ELF-1 (cell line): ENCODE results near the gene LYRM4.
A peak's percentile ranks its signal among the peaks of the same experiment; 100 is the strongest.

Source experiments
- DNase-seq: peaks from one replicate; pipeline ENCODE4 v3.0.0-alpha.2; 2016; ENCODE audit warnings: low read depth, low spot score

LYRM4 gene

GRCh38 chr6:5146398-5146797 is 114.4 kb downstream of the LYRM4 start:
- peak; percentile 64 for DNase-seq

- DNase-seq = peak; percentile 82
These were observed 117.0 kb downstream of the LYRM4 start for GRCh38 chr6:5143634-5144311.

GRCh38 chr6:5142915-5143314 is 117.8 kb downstream of the LYRM4 start:
- DNase-seq = no peak

GRCh38 chr6:5142131-5142530 is 118.6 kb downstream of the LYRM4 start:
- DNase-seq = no peak

- no peak for DNase-seq
These were observed 119.7 kb downstream of the LYRM4 start for GRCh38 chr6:5141046-5141445.

DNA sequence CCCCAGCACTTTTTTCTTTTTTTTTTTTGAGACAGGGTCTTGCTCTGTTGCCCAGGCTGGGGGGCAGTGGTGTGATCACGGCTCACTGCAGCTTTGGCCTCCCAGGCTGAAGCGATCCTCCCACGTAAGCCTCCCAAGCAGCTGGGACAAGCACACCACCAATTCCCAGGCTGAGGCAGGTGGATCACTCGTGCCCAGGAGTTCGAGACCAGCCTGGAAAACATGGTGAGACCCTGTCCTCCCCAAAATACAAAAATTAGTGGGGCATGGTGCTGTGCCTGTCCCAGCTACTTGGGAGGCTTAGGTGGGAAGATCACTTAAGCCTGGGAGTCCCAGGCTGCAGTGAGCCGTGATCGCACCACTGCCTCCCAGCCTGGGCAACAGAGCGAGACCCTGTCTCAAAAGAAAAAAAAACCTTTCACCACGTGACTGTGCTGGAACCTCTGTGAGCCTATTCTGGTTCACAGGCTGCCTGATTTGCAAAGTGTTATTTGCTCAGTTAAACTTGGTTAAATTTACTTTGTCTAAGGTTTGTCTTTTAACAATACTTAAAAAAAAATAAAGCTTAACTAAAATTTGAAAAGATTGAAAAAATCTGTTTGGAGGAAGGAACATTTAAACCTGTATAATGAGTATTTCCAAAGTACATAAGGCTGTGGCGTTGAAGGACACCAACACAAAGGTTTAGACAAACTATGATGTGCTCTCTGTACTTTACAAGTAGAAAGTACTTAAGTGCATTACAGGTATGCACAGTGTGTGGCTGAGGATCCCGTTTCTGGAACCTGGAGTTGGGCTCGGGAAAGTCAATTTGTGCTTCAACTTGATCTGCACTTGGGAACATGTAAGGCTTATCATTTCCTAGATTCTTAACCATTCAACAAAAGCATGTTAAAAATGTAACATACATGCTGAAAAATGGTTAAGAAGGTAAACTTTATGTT is 120.7 kb downstream of the LYRM4 start:
- no peak for DNase-seq

DNA sequence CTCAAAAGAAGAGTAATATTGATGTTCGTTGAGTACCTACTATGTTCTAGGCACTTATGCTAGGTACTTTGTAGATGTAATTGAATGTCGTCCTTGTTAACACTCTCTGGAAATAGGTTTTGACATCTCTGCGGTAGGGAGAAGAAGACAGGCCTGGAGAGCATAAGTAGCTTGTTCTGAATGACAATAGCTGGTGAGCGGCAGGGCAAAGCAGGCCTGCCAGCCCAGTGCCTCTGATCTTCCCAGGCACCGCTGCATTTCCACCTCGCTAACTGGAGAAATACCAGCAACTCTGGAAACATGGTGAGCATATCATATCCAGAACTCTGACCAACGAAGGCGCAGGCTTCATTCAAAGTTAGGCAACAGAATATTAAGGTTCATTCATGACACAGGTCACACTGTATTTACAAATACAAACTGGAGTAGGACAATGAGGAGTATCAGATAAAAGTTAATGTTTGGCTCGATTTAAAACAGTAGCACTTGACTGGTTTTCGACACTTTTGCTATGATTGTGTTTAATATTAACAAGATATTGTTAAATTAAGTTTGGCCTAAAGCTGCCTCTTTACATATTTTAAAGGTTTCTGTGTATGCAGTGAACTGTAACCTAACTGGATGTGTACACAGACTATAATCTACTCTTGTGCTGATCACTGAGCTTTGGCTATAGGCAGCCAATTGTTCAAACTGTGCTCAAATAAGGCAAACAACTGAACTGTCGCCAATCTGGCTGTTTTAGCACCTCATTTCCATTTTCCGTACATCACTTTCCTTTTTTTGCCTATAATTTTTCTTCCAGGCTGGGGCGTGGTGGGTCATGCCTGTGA is 121.5 kb downstream of the LYRM4 start:
- peak; percentile 76 for DNase-seq

DNA sequence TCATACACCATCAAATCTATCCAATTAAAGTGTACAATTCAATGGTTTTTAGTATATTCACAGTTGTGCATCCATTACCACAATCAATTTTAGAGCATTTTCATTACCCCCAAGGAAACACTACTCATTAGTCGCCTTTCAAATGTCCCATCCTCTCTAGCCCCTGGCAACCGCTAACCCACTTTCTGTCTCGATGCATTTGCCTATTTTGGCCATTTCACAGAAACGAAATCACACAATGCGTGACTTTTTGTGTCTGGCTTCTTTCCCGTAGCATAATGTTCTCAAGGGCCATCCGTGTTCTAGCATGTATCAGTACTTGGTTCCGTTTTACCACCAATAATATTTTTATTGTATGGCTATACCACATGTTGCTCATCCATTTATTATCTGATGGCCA is 123.9 kb downstream of the LYRM4 start:
- no peak for DNase-seq

DNA sequence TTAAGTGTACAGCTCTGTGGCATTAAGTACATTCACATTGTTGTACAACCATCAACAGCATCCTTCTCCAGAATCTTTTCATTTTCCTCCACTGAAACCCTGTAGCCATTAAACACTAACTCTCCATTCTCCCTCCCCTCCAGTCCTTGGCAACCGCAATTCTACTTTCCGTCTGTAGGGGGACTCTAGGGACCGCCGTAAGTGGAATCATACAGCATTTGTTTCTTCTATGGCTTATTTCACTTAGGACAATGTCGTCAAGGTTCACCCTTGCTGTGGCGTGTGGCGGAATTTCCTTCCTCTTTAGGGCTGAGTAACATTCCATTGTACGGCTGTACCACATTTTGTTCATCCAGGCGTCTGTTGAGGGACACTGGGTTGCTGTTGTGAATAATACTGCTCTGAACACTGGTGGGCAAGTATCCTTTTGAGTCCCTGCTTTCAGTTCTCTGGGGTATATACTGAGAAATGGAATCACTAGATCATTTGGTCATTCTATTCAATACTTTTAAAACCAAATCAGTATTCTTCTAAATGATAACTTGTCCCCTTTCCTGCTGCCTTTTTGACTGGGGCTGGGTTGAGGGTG is 124.9 kb downstream of the LYRM4 start:
- DNase-seq = peak; percentile 57

DNA sequence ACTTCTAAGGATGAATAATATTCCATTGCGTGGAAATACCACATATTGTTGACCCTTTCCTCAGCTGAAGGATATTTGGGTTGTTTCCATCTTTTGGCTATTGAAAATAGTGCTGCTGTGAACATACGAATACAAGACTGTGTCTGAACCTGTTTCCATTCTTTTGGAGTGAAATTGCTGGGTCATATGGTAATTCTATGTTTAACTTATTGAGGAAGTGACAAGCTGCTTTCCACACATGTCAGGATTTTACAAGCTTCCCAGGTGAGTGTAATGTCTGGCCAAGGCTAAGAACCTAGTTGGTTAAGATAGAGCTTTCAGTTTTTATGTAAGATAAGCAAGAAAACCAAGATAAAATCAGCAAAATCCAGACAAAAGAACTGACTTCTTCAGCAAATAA is 126.8 kb downstream of the LYRM4 start:
- DNase-seq = no peak

GRCh38 chr6:5132731-5133130 is 128.0 kb downstream of the LYRM4 start:
- peak; percentile 49 for DNase-seq

GRCh38 chr6:5130135-5130866 is 130.4 kb downstream of the LYRM4 start:
- peak; percentile 67 for DNase-seq

DNA sequence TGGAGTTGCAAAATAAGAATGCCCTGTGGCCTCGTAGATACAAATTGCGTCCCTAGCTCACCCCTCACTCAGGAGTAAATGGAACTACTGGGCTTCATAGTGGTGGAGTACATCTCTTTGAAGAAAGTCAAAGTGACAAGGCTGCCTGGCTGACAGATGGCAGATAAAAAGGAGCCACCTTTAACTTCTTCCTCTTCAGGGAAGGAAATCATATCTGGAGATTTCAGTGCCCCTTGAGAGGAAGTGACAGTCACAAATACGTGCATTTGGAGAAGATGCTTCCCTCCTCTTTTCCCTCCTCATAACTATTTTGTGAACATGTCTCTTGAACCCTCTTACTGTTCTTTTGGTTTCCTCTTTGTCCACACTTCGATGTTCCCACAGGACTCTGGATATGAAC is 132.4 kb downstream of the LYRM4 start:
- no peak for DNase-seq

GRCh38 chr6:5127106-5127687 is 133.6 kb downstream of the LYRM4 start:
- DNase-seq = no peak

DNA sequence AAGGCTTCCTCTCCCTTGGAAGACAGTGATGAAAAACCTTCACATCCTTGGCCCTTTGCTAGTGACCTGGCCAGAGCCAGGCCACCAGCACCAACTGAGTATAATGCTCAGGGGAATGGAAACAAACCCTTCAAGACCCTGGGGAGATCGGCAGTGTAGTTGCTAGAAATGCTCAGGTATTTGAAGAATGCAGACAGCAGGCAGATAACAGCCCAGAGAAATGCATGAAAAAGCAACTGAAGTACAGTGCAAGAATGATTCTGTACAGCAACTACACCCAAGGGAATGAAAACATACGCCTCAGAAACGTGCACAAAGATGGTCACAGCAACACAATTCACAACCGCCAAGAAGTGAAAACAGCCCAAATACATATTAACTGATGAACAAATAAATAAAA is 134.5 kb downstream of the LYRM4 start:
- peak; percentile 78 for DNase-seq

DNA sequence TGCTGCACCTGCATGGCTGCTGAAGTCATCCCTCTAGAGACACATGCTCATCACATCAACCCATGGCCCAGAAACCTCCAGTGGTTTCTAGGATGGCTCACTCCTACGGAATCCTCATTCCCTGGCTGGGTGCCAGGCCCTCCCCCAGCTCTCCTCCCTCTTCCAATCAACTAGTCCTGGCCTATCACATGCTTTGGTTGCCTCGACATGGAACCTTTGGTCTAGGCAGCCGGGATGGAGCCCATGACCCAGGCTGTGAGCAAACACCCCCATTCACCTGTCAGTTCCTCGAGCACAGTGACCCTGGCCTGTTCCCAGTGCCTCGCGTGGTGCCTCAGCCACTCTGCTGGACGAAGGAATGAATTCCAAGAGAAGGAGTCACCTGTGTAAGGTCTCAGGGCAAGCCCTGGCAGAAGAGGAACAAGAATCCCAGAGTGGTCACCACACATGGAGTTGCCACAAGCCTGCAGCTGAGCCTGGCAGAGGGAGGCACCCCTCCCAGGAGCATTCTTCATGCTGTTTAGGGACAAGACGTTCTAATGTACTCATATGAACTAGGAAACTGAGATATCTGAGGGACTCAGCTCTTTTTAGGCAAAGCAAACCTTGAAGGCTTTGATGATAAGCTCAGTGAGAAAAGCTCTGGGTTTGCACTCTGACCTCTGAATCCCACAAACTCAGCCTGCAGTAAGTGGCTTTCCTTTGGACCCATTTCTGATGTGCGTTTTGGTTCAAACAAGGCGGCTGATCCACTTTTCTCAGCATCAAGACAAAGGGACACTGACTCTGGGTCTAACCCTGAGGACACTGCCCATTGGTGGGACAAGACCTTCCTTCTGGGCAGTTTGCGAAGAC is 135.4 kb downstream of the LYRM4 start:
- DNase-seq = no peak

DNA sequence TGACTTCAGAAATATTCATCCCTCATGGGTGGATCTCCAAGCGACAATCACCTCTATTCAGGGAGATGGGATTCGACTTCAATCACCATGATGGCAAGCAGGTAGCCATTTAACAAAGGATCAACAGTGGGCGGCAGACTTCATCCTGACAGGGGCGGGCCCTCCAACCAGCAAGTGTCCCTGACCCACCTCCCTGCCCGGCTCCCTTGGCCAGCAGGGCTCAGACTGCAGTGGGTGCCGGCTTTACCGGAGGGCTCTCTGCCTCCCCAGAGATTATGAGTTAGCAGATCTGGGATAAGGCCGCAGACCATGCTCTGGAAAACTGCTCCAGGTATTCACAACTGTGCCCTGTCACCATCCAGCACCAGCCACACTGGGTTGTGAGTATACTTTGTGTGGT is 136.2 kb downstream of the LYRM4 start:
- DNase-seq = no peak

DNA sequence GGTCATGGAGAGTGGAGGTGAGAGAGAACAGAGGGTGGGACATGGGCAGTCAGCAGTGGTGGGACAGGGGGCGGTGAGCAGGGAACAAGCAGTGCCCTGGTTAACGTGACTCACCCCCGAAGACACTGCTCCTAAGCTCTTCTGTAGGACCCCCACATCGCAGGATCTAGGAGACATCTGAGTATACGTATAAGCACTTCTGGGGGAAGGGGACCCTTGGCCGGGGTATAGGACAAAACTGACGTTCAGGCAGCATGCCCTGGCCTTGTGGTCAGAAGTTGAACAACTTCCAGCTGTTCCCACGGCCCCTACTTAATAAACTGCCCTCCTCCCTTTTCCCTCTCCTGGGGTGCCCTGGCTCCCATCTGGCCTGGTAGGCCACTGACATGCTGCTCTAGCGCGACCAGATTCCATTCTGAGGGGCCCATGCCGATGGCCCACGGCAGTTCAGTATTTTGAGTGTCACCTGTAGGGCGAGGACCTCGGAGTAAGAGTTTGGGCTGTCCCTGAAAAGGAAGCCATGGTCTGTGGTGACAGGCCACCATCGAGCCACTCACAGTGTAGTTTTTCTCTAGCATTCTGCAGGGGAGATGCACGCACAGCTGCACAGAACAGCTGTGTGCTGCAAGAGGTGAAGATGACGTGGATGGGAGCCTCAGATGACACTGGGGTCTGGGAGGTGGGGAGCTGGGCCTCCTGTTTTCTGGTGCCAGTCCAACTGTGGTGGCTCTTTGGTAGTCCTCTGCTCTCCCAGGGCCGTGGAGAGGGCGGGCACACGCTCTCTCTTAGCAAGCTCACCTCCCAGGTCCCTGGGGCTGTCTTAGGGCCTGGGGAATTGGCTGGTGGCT is 137.2 kb downstream of the LYRM4 start:
- DNase-seq = no peak
